PFSK-1 (cell line): ENCODE results near the gene MTFR2.
A peak's percentile ranks its signal among the peaks of the same experiment; 100 is the strongest.

ENCODE experiments used
- FOXP2 ChIP-seq: optimal IDR thresholded peaks from 2 replicates; pipeline ENCODE3; 2011; ENCODE audit warnings: borderline replicate concordance, control low read depth, inconsistent platforms; ENCODE audit not compliant: insufficient read depth; ENCODE audit errors: extremely low read length, extremely low read depth
- POLR2AphosphoS5 ChIP-seq: IDR thresholded peaks from 2 replicates; pipeline ENCODE4 v1.6.1; 2012; ENCODE audit warnings: low read depth, mild to moderate bottlenecking, control low read depth, low read length, moderate library complexity
- SIN3A ChIP-seq: IDR thresholded peaks from 2 replicates; pipeline ENCODE4 v1.6.1; 2012; ENCODE audit warnings: mild to moderate bottlenecking, low read length, moderate library complexity, borderline replicate concordance; ENCODE audit not compliant: insufficient read depth
- TAF1 ChIP-seq: IDR thresholded peaks from 2 replicates; pipeline ENCODE4 v1.6.1; 2012; ENCODE audit warnings: low read length, control low read depth, borderline replicate concordance; ENCODE audit not compliant: insufficient read depth
- TF ChIP-seq, protein P1 (sequence below), 2 experiments: IDR thresholded peaks; 2 replicates each; pipeline versions ENCODE4 v1.6.1 to v1.8.0; 2011 to 2012; ENCODE audit warnings: low read depth in 2 of 2, low read length in 2 of 2, control low read depth in 1 of 2, inconsistent platforms in 1 of 2, mild to moderate bottlenecking in 1 of 2, moderate library complexity in 1 of 2; ENCODE audit not compliant: insufficient read depth in 1 of 2

MTFR2 gene

DNA sequence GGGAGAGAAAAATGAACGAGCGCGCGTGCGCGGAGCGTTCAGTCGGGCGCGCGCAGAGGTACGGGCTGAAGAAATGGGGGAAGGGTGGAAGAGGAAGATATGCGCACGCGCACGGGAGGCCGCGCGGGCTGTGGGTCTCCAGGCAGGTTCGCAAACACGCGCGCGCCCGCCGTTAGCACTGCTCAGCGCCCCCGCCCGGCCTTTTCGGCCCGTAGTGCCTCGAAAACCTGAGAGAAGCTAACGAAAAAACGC lies 39.1 kb upstream of the MTFR2 start:
- TF ChIP-seq FOXP2 (no peak), POLR2AphosphoS5 (no peak), TAF1 (no peak), SIN3A (no peak)
- TF ChIP-seq, protein P1, sequence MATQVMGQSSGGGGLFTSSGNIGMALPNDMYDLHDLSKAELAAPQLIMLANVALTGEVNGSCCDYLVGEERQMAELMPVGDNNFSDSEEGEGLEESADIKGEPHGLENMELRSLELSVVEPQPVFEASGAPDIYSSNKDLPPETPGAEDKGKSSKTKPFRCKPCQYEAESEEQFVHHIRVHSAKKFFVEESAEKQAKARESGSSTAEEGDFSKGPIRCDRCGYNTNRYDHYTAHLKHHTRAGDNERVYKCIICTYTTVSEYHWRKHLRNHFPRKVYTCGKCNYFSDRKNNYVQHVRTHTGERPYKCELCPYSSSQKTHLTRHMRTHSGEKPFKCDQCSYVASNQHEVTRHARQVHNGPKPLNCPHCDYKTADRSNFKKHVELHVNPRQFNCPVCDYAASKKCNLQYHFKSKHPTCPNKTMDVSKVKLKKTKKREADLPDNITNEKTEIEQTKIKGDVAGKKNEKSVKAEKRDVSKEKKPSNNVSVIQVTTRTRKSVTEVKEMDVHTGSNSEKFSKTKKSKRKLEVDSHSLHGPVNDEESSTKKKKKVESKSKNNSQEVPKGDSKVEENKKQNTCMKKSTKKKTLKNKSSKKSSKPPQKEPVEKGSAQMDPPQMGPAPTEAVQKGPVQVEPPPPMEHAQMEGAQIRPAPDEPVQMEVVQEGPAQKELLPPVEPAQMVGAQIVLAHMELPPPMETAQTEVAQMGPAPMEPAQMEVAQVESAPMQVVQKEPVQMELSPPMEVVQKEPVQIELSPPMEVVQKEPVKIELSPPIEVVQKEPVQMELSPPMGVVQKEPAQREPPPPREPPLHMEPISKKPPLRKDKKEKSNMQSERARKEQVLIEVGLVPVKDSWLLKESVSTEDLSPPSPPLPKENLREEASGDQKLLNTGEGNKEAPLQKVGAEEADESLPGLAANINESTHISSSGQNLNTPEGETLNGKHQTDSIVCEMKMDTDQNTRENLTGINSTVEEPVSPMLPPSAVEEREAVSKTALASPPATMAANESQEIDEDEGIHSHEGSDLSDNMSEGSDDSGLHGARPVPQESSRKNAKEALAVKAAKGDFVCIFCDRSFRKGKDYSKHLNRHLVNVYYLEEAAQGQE (IDR thresholded peaks at IDR 0.05; ENCODE audit: insufficient read depth in 1 of 2, low read depth in 2 of 2, low read length in 2 of 2) = no peak

DNA sequence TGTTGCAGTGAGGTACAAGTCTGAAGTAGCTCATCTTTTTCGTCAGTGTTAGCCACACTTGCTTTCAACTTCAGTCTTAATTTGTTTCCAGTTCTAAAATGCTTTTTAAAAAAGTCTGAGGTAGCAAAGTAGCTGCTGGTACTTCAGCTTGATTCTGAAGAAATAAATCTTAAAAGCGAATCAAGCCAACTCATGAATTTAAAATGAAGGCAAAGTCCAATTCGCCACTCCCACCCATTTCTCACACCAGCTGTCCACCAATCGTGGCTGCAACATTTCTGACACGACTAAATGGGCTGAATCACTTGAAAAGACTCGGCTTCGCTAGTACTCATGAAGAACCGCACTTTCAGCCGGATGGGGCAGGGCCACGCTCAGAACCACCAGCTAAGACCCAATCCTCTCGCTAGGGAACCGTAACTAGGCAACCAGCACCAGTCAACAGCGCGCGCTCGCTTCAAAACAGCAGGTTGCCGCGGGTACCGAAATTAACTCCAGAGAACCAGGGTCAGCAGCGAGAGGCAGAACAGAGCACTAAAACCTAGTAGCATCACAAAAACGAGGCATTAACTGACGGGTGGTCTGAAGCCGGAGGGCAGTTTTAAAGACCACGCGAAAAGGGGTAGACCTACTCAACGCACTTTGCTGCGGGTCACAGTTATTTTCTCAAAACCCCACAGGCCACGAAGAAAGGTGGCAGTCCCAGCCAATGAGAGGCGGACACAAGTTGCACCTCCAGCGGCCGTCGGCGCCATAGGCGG lies 38.6 kb upstream of the MTFR2 start:
- TF ChIP-seq SIN3A = 0 out of 2 replicates have a peak, but pooled peaks have one; percentile 58
- TF ChIP-seq FOXP2 = no peak

DNA sequence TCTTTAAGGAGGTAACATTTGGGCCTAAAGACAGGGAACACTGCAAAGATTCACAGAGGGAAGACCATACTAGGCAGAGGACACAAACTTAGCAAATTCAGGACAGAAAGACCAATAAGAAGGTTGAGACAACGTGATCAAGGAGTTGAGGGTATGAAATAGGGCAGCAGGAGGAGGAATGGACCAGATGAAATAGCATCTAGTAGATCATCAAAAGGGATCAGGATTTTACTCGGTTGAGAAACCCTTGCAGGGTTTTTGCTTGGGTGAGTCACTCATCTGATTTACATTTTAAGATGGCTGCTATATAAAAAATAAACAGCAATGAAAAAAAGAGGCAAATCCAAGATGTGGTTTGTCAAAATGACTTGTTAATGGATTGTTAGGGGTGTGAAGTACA lies 34.8 kb upstream of the MTFR2 start:
- TF ChIP-seq, protein P1 (IDR thresholded peaks at IDR 0.05; ENCODE audit: insufficient read depth in 1 of 2, low read depth in 2 of 2, low read length in 2 of 2) = no peak
- TF ChIP-seq SIN3A (no peak), TAF1 (no peak), FOXP2 (no peak), POLR2AphosphoS5 (no peak)

DNA sequence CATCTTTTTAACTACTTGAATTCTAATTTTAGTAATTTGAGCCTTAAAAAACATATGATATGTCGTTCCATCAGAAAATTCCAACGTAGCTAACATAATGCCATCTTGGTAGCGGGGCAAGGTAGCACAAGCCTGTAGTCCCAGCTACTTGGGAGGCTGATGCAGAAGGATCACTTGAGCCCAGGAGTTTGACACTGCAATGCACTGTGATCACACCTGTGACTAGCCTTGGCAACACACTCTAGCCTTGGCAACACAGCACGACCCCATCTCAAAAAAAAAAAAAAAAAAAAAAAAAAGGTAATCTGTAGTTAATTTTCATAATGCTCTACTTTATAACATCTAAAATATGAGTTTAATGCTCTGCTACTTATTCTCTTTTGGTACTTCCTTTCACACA lies 32.8 kb upstream of the MTFR2 start:
- TF ChIP-seq POLR2AphosphoS5 (no peak), FOXP2 (no peak), SIN3A (no peak)
- TF ChIP-seq, protein P1 (IDR thresholded peaks at IDR 0.05; ENCODE audit: insufficient read depth in 1 of 2, low read depth in 2 of 2, low read length in 2 of 2) = no peak

DNA sequence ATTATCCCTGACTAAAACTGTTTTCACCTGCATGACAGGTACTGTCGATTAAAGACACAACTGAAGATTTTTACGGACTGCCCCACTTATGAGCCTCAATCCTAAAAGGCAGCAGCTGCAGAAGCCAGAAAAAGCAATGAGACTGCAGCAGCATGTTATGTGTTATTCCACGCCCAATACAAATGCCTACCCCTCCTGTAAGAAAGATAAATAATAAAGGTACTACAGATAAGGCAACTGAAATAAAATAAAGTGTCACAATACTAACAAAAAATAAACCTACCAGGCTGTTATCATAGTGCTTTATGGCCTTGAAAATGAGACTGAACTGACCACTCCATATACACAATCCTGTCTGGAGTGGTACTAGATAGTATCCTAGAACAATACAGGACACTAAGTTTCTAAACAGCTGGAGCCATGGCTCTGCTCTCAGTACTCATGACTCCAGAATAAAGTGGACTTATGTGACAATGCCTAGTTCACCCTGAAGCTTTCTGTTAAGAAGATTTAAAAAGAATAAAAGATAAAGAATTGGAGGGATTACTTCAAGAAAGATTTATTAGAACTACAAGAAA lies 30.0 kb upstream of the MTFR2 start:
- TF ChIP-seq, protein P1 (IDR thresholded peaks at IDR 0.05; ENCODE audit: insufficient read depth in 1 of 2, low read depth in 2 of 2, low read length in 2 of 2) = no peak
- TF ChIP-seq POLR2AphosphoS5 (no peak), TAF1 (no peak), SIN3A (no peak), FOXP2 (no peak)
